Pancreas (tissue), 10 donors: Measurements from ENCODE around the gene A2ML1. TPM values are rescaled to one million over a fixed set of nuclear protein-coding genes. Genes with fewer than 3 reads are reported as not detected.
"Not testable (repeated sequence)": the region's sequence is repeated elsewhere in the genome, so short reads cannot be mapped to it uniquely, and the experiment has no call there.

Experiments
- ATAC-seq, 4 donors: fragments of 200-7000 bp; cut with Tn5 transposase; one replicate each; pipeline versions ENCODE4 v1.8.0 to v1.9.1; 2020; ENCODE audit warnings: mild to moderate bottlenecking in 4 of 4, moderate library complexity in 4 of 4
- DNase-seq, 6 donors: peaks; one replicate each; pipeline ENCODE4 v3.0.0-alpha.2; 2020
- FAIRE-seq: peaks from 2 replicates; lab custom pipeline; 2012; peaks lifted over from hg19 to GRCh38; lab: Jason Lieb, UNC
- H3K27ac ChIP-seq, 4 donors: fragments of 200-600 bp; sonication (generic); 1 replicate in 3 of 4; 2 replicates in 1 of 4; pipeline versions ENCODE4 v1.5.0 to v1.8.0; 2020
- H3K27me3 ChIP-seq, 4 donors: fragments of 200-600 bp; one replicate each; pipeline ENCODE4 v1.8.0; 2021
- H3K36me3 ChIP-seq, 3 donors: fragments of 200-600 bp; sonication (generic) in 1 of 3; one replicate each; pipeline versions ENCODE4 v1.5.0 to v1.8.0; 2020 to 2021
- H3K4me1 ChIP-seq, 3 donors: fragments of 200-600 bp; one replicate each; pipeline ENCODE4 v1.8.0; 2021
- H3K4me3 ChIP-seq, 4 donors: fragments of 200-600 bp; sonication (generic) in 2 of 4; one replicate each; pipeline versions ENCODE4 v1.5.0 to v1.8.0; 2020 to 2021
- H3K9me3 ChIP-seq, 4 donors: fragments of 200-600 bp; one replicate each; pipeline ENCODE4 v1.8.0; 2021
- CTCF ChIP-seq, 4 donors: fragments of 200-600 bp; sonication (generic) in 3 of 4; IDR thresholded peaks; one replicate each; pipeline versions ENCODE4 v1.5.0 to v1.8.0; 2021; ENCODE audit warnings: antibody characterized with exemption in 4 of 4
- WGBS, 2 donors: extraction: QIAGEN DNeasy Blood & Tissue Kit; methylation state at CpG; one replicate each; pipeline ENCODE4 v1.1.7; 2013; 5-methylcytosine and 5-hydroxymethylcytosine counted together
- intact Hi-C, 3 donors: fragments of 100-400 bp; cut with DNase I; formaldehyde crosslinking; loops; one replicate each; pipeline versions ENCODE4 v1.11.1 to v1.14.2; 2022
- polyA plus RNA-seq, 2 donors: library from polyadenylated mRNA; stranded (reverse); fragments of 200-250 nt; gene quantifications; one replicate each; pipeline ENCODE4 v1.2.3, GENCODE V29; 2013
- total RNA-seq, 6 donors: library from RNA; stranded (reverse); fragmentation: NEBNext Ultra II Directional in 4 of 6; extraction: Animal tissue kit (Norgen Biotek cat#: 25700) in 4 of 6; gene quantifications; one replicate each; pipeline versions ENCODE4 v1.2.1 to v1.2.4, GENCODE V29; 2021 to 2023
- donor health status: healthy with polysubstance abuse.
- donor health status: DM: no; HTN: no; CAD: no; lungs with moderate emphysema.
- donor health status: DM: no; HTN: no; CAD: no.
- donor health status: control.
- donor health status: control.
- donor health status: Bipolar disorder and iron deficiency.
- donor health status: DM: yes; HTN: yes; CAD: no.
- donor health status: DM: no; HTN: no; CAD: no.
- donor health status: DM: no; HTN: no; CAD: no.
- donor health status: DM: yes; HTN: yes; CAD: no.

The A2ML1 gene
- total and polyA plus RNA-seq, 8 donors = 0.05 to 0.08 TPM; not detected in 6

GRCh38 chr12:8816448-8817050 lies 5.9 kb upstream of the A2ML1 start:
- Histone ChIP-seq H3K36me3 (no peaks in the 10 kb centered on the region), H3K27ac (no peak overlapping the region), H3K9me3 (no peaks in the 10 kb centered on the region), H3K27me3 (no peaks in the 10 kb centered on the region), H3K4me1 (no peaks in the 10 kb centered on the region), H3K4me3 (no peak overlapping the region)
- 76 to 86% methylated on average over 3 of the region's 3 CpGs for WGBS, 2 donors
- no peak for DNase-seq
- FAIRE-seq = no peak
- intact Hi-C loops = no loop called here
- TF ChIP-seq CTCF (IDR thresholded peaks at IDR 0.05) = no peak
- no peak for ATAC-seq

- FAIRE-seq (no peak), ATAC-seq (no peak)
- intact Hi-C loops = no loop called here
These were observed 4.6 kb upstream of the A2ML1 start for GRCh38 chr12:8817856-8818255.

GRCh38 chr12:8818526-8818925 lies 3.9 kb upstream of the A2ML1 start:
- Histone ChIP-seq H3K4me1 (no peaks in the 10 kb centered on the region), H3K4me3 (no peak overlapping the region), H3K27me3 (no peaks in the 10 kb centered on the region), H3K27ac (no peak overlapping the region), H3K36me3 (no peaks in the 10 kb centered on the region), H3K9me3 (no peaks in the 10 kb centered on the region)
- ATAC-seq (no peak), FAIRE-seq (no peak), DNase-seq (no peak)
- intact Hi-C loops = no loop called here
- no peak for TF ChIP-seq CTCF (IDR thresholded peaks at IDR 0.05)
- WGBS, 2 donors = 65 to 67% methylated on average over 2 of the region's 2 CpGs

More at GRCh38 chr12:8817856-8818255, 4.6 kb upstream of the A2ML1 start:
- no peak for DNase-seq
- Histone ChIP-seq H3K4me1 (no peaks in the 10 kb centered on the region), H3K27ac (no peak overlapping the region), H3K9me3 (no peaks in the 10 kb centered on the region), H3K36me3 (no peaks in the 10 kb centered on the region), H3K27me3 (no peaks in the 10 kb centered on the region), H3K4me3 (no peak overlapping the region)
- no peak for TF ChIP-seq CTCF (IDR thresholded peaks at IDR 0.05)
- WGBS, 2 donors = 96 to 100% methylated on average over 1 of the region's 1 CpG

- FAIRE-seq = no peak
- Histone ChIP-seq H3K4me3 (no peak overlapping the region), H3K4me1 (no peaks in the 10 kb centered on the region), H3K27ac (no peak overlapping the region), H3K27me3 (no peaks in the 10 kb centered on the region), H3K36me3 (no peaks in the 10 kb centered on the region), H3K9me3 (no peaks in the 10 kb centered on the region)
- no peak for TF ChIP-seq CTCF (IDR thresholded peaks at IDR 0.05)
- ATAC-seq = no peak
- no peak for DNase-seq
- WGBS, 2 donors = 24 to 26% methylated on average over 5 of the region's 5 CpGs
- intact Hi-C loops = no loop called here
These were observed 2.8 kb upstream of the A2ML1 start for GRCh38 chr12:8819666-8819980.

GRCh38 chr12:8820676-8821407 lies 1.6 kb upstream of the A2ML1 start:
- 69 to 81% methylated on average over 8 of the region's 8 CpGs for WGBS, 2 donors
- H3K27ac ChIP-seq, H3K36me3 ChIP-seq, H3K27me3 ChIP-seq, H3K9me3 ChIP-seq, FAIRE-seq, H3K4me3 ChIP-seq, DNase-seq, ATAC-seq, intact Hi-C loops, H3K4me1 ChIP-seq: not testable (repeated sequence)
